K562 (cell line): ENCODE results near the gene TSPAN32. TPM values are rescaled to one million over a fixed set of nuclear protein-coding genes. Genes with fewer than 3 reads are reported as not detected.
A peak's percentile ranks its signal among the peaks of the same experiment; 100 is the strongest.

ENCODE experiments used
- ATAC-seq: fragments of 200-7000 bp; cut with Tn5 transposase; 3 replicates; pipeline ENCODE4 v1.9.1; 2020; ENCODE audit warnings: moderate library complexity
- BruUV-seq: library from RNA; stranded (reverse); fragments of 400-500 nt; replicated peaks from 2 replicates; lab custom pipeline; 2021; lab: Mats Ljungman, UMichigan
- CTCF ChIA-PET: fragments of 300-600 bp; formaldehyde crosslinking; extraction: SDS; loops from one replicate; lab custom pipeline; 2021; ENCODE audit warnings: low intra/inter-chr PET ratio; lab: Yijun Ruan, JAX
- POLR2A ChIA-PET: fragments of 300-600, 350-650 bp; sonication (Branson Sonifier 250); formaldehyde crosslinking; extraction: SDS; loops from one replicate; lab custom pipeline; 2021; ENCODE audit warnings: antibody characterized with exemption, inconsistent platforms; lab: Yijun Ruan, JAX
- DNase-seq, 4 experiments: peaks; one replicate each; pipeline versions ENCODE4 v3.0.0 to v3.0.0-alpha.2; 2011 to 2018; ENCODE audit warnings: low spot score in 3 of 4, mixed read lengths in 3 of 4; ENCODE audit errors: extremely low read depth in 1 of 4
- FAIRE-seq: peaks from 2 replicates; lab custom pipeline; 2011; peaks lifted over from hg19 to GRCh38; lab: Jason Lieb, UNC
- H2AFZ ChIP-seq: 2 replicates; pipeline ENCODE4 v1.6.0; 2011; ENCODE audit warnings: low read depth, low read length, control low read depth, inconsistent platforms
- H3K27ac ChIP-seq: fragments of 200-600 bp; 3 replicates; pipeline ENCODE4 v1.8.0; 2011; ENCODE audit warnings: low read depth, mild to moderate bottlenecking, control low read depth, inconsistent platforms, low read length, moderate library complexity, mixed read lengths; ENCODE audit errors: extremely low read depth
- H3K27me3 ChIP-seq, 2 experiments: fragments of 300-600 bp in 1 of 2; 2 replicates in 1 of 2; 3 replicates in 1 of 2; pipeline versions ENCODE4 v1.6.0 to v1.8.0; 2011; ENCODE audit warnings: inconsistent platforms in 2 of 2, low read length in 2 of 2, mild to moderate bottlenecking in 1 of 2, mixed read lengths in 1 of 2, moderate library complexity in 1 of 2; ENCODE audit not compliant: control insufficient read depth in 2 of 2, insufficient read depth in 2 of 2
- H3K36me3 ChIP-seq: fragments of 300-600 bp; 3 replicates; pipeline ENCODE4 v1.8.0; 2011; ENCODE audit warnings: mild to moderate bottlenecking, low read length, inconsistent platforms; ENCODE audit not compliant: control insufficient read depth, insufficient read depth
- H3K4me1 ChIP-seq, 2 experiments: fragments of 200-600 bp in 1 of 2; replicated peaks in 1 of 2; 2 replicates in 1 of 2; 3 replicates in 1 of 2; pipeline versions ENCODE4 v1.5.1 to v1.8.0; 2011; ENCODE audit warnings: inconsistent platforms in 2 of 2, low read length in 2 of 2, mild to moderate bottlenecking in 1 of 2, mixed read lengths in 1 of 2, moderate library complexity in 1 of 2; ENCODE audit not compliant: control insufficient read depth in 2 of 2, insufficient read depth in 2 of 2
- H3K4me2 ChIP-seq: 2 replicates; pipeline ENCODE4 v1.6.1; 2011; ENCODE audit warnings: low read length, control low read depth, inconsistent platforms, mixed read lengths; ENCODE audit not compliant: insufficient read depth
- H3K4me3 ChIP-seq: fragments of 200-600 bp; sonication (generic), shearing (Covaris generic); 2 replicates; pipeline ENCODE4 v1.5.1; 2016; ENCODE audit warnings: control low read depth, inconsistent platforms
- H3K79me2 ChIP-seq: fragments of 200-600 bp; 3 replicates; pipeline ENCODE4 v1.8.0; 2011; ENCODE audit warnings: low read length, inconsistent platforms; ENCODE audit not compliant: control insufficient read depth, insufficient read depth
- H3K9ac ChIP-seq, 2 experiments: 2 replicates each; pipeline versions ENCODE4 v1.6.0 to v1.6.1; 2011; ENCODE audit warnings: low read depth in 2 of 2, low read length in 2 of 2, control low read depth in 1 of 2, inconsistent platforms in 1 of 2, mild to moderate bottlenecking in 1 of 2, mixed read lengths in 1 of 2; ENCODE audit not compliant: insufficient read depth in 1 of 2
- H3K9me1 ChIP-seq: one replicate; pipeline ENCODE4 v1.6.0; 2011; ENCODE audit warnings: inconsistent platforms, mild to moderate bottlenecking, low read length, moderate library complexity; ENCODE audit not compliant: control insufficient read depth, insufficient read depth
- H3K9me3 ChIP-seq: replicated peaks from 2 replicates; pipeline ENCODE4 v1.5.1; 2011; ENCODE audit warnings: low read depth, low read length, inconsistent platforms; ENCODE audit not compliant: control insufficient read depth, insufficient read depth
- H4K20me1 ChIP-seq: replicated peaks from 2 replicates; pipeline ENCODE4 v1.6.1; 2011; ENCODE audit warnings: low read length, inconsistent platforms, mixed read lengths; ENCODE audit not compliant: control insufficient read depth, insufficient read depth
- E4F1 ChIP-seq: fragments of 250-450 bp; sonication (Bioruptor Pico); IDR thresholded peaks from 2 replicates; pipeline ENCODE4 v1.5.0; 2021; ENCODE audit warnings: mild to moderate bottlenecking, borderline replicate concordance
- FOXK1 ChIP-seq: sonication (generic); formaldehyde crosslinking; IDR thresholded peaks from 2 replicates; pipeline ENCODE4 v1.8.0; 2022; ENCODE audit warnings: missing genetic modification reagents, mild to moderate bottlenecking, borderline replicate concordance
- MLLT1 ChIP-seq, 2 experiments: fragments of 450-650 bp; IDR thresholded peaks; 2 replicates each; pipeline ENCODE4 v1.6.1; 2016
- ZNF282 ChIP-seq: sonication (generic); formaldehyde crosslinking; IDR thresholded peaks from 2 replicates; pipeline ENCODE4 v1.8.1; 2023; ENCODE audit warnings: missing genetic modification reagents
- ZNF445 ChIP-seq: fragments of 250-450 bp; sonication (Bioruptor Pico); IDR thresholded peaks from 2 replicates; pipeline ENCODE4 v1.4.0; 2020; ENCODE audit warnings: low read depth, mild to moderate bottlenecking, moderate library complexity
- WGBS: fragments of 100-300 bp; shearing (Covaris generic); methylation state at CpG from one replicate; pipeline ENCODE4 v1.1.6; 2016; ENCODE audit warnings: low coverage, mixed read lengths; ENCODE audit not compliant: insufficient coverage; ENCODE audit errors: missing lambda C conversion rate; 5-methylcytosine and 5-hydroxymethylcytosine counted together
- in situ Hi-C: fragments of 300-500 bp; cut with MboI; formaldehyde crosslinking; loops from 4 replicates; pipeline ENCODE4 v1.15.0; 2018; ENCODE audit warnings: inconsistent platforms, mixed read lengths
- intact Hi-C: fragments of 100-400 bp; cut with micrococcal nuclease; formaldehyde crosslinking; loops from 2 replicates; pipeline ENCODE4 v1.14.2; 2022
- polyA plus RNA-seq, 8 experiments: library from polyadenylated mRNA; depleted of rRNA in 4 of 8; stranded (reverse) in 5 of 8; unstranded in 3 of 8; fragments of >200 nt; fragmentation: Nextera tagmentation in 2 of 8; fragmentation: Illumina TruSeq in 1 of 8; extraction: Ambion mirVana in 2 of 8; extraction: Trizol in 1 of 8; gene quantifications; 2 replicates each; pipeline versions ENCODE4 v1.2.1 to v1.2.3, GENCODE V29; 2011 to 2014; ENCODE audit warnings: inconsistent platforms in 1 of 8, missing spikeins in 1 of 8
- total RNA-seq, 7 experiments: library from RNA; depleted of rRNA in 6 of 7; stranded (reverse); fragments of >200 nt in 6 of 7; fragmentation: Illumina TruSeq in 2 of 7; extraction: Trizol in 2 of 7; gene quantifications; 2 replicates each; pipeline versions ENCODE4 v1.2.1 to v1.2.3, GENCODE V29; 2011 to 2021; ENCODE audit warnings: low replicate concordance in 1 of 7

The TSPAN32 gene
- total and polyA plus RNA-seq, 9 of the 15 experiments (the other 6 are each of a cell fraction or from before 2014, with no cell fraction given), result 0.21 to 7.3 (median 2.6) TPM

GRCh38 chr11:2314136-2314524 is 12.3 kb downstream of the TSPAN32 start:
- Histone ChIP-seq H3K9ac (peak overlapping the region in 1 of 2 experiments; percentile 35; a peak in 1 of 4 replicates), H3K4me2 (no peak overlapping the region), H3K27ac (no peak overlapping the region), H3K27me3 (peaks cover 5 to 34% of the 10 kb centered on the region in 2 experiments; a peak in 3 of 5 replicates), H3K9me3 (no peaks in the 10 kb centered on the region), H3K4me3 (no peak overlapping the region), H3K36me3 (no peaks in the 10 kb centered on the region), H4K20me1 (peaks cover 10% of the 10 kb centered on the region; the same call in 1 of the 2 replicates), H2AFZ (no peak overlapping the region), H3K9me1 (no peaks in the 10 kb centered on the region), H3K79me2 (no peaks in the 10 kb centered on the region), H3K4me1 (peaks cover 0 to 70% of the 10 kb centered on the region in 2 experiments; a peak in 2 of 5 replicates)
- ChIA-PET POLR2A (interaction anchor here (0.8 to 1.2 kb wide), 2 partner anchors 63 to 94 kb away, joined by 3 read pairs; partner anchors contain the start of gene CD81), CTCF (no interaction called here)
- ATAC-seq, result no peak
- intact Hi-C loops (no loop called here), in situ Hi-C loops (loop anchor here (5.0 kb wide), 1 partner anchor 103 kb away; no protein-coding TSS in a partner anchor)
- no peak for TF ChIP-seq MLLT1 (IDR thresholded peaks at IDR 0.05)
- no peak for TF ChIP-seq ZNF445 (CRISPR knock-in tag)
- TF ChIP-seq FOXK1 (CRISPR knock-in tag), result no peak
- no peak for TF ChIP-seq ZNF282
- no peak for TF ChIP-seq E4F1 (CRISPR knock-in tag)
- WGBS, result 46% methylated on average over 5 of the region's 7 CpGs
- DNase-seq, result no peak
- no TSS peak for BruUV-seq
- no peak for FAIRE-seq
